Upper lobe of left lung (tissue), 6 donors: ENCODE measurements around the gene PIP5K1C. TPM values are rescaled to one million over a fixed set of nuclear protein-coding genes. Genes with fewer than 3 reads are reported as not detected.
"Not testable (repeated sequence)": the region's sequence is repeated elsewhere in the genome, so short reads cannot be mapped to it uniquely, and the experiment has no call there.

Source experiments
- ATAC-seq, 2 donors: fragments of 200-7000 bp; cut with Tn5 transposase; one replicate each; pipeline ENCODE4 v1.9.1; 2022; ENCODE audit warnings: mild to moderate bottlenecking in 2 of 2, moderate library complexity in 2 of 2; ENCODE audit not compliant: low FRiP score in 2 of 2
- DNase-seq, 2 donors: peaks; one replicate each; pipeline ENCODE4 v3.0.0-alpha.2; 2019 to 2020
- H3K27ac ChIP-seq, 4 donors: fragments of 200-600 bp; sonication (generic); one replicate each; pipeline ENCODE4 v1.5.1; 2016 to 2019
- H3K27me3 ChIP-seq, 4 donors: fragments of 200-600 bp; sonication (generic); one replicate each; pipeline ENCODE4 v1.5.1; 2017 to 2019
- H3K36me3 ChIP-seq, 4 donors: fragments of 200-600 bp; sonication (generic); one replicate each; pipeline ENCODE4 v1.5.1; 2016 to 2019
- H3K4me1 ChIP-seq, 4 donors: fragments of 200-600 bp; sonication (generic); one replicate each; pipeline ENCODE4 v1.5.1; 2018 to 2019
- H3K4me3 ChIP-seq, 4 donors: fragments of 200-600 bp; sonication (generic); one replicate each; pipeline ENCODE4 v1.5.1; 2017 to 2019; ENCODE audit warnings: mild to moderate bottlenecking in 2 of 4, moderate library complexity in 1 of 4
- H3K9me3 ChIP-seq, 4 donors: fragments of 200-600 bp; sonication (generic); one replicate each; pipeline ENCODE4 v1.5.1; 2018 to 2019
- EP300 ChIP-seq, 4 donors: sonication (generic); formaldehyde crosslinking; IDR thresholded peaks; one replicate each; pipeline ENCODE4 v1.5.1; 2017; ENCODE audit warnings: antibody characterized with exemption in 4 of 4, control low read depth in 2 of 4
- POLR2A ChIP-seq, 4 donors: fragments of 450-650 bp; IDR thresholded peaks; one replicate each; pipeline ENCODE4 v1.5.1; 2016 to 2017; ENCODE audit warnings: antibody characterized with exemption in 4 of 4, mild to moderate bottlenecking in 2 of 4
- POLR2AphosphoS5 ChIP-seq, 2 donors: sonication (generic); formaldehyde crosslinking; IDR thresholded peaks; one replicate each; pipeline ENCODE4 v1.5.1; 2017; ENCODE audit warnings: antibody characterized with exemption in 2 of 2
- WGBS, 2 donors: methylation state at CpG; one replicate each; pipeline ENCODE4 v1.1.5; 2017 to 2018; 5-methylcytosine and 5-hydroxymethylcytosine counted together
- total RNA-seq, 6 donors: library from RNA; depleted of rRNA in 4 of 6; stranded (reverse); fragments of >200 nt in 4 of 6; gene quantifications; one replicate each; pipeline versions ENCODE4 v1.1.0 to v1.2.1, GENCODE V29; 2016 to 2021
- TF ChIP-seq, protein P1 (sequence below), 6 experiments: fragments of 450-650 bp in 4 of 6; fragments of 200-600 bp in 2 of 6; sonication (generic) in 2 of 6; IDR thresholded peaks; one replicate each; pipeline ENCODE4 v1.5.1; 2016 to 2019; ENCODE audit warnings: antibody characterized with exemption in 6 of 6
- donor health status: DM: no; HTN: no; CAD: no; lungs with moderate emphysema.
- donor health status: DM: no; HTN: yes; CAD: no; lungs with severe emphysema.

Gene PIP5K1C
- total RNA-seq, 6 donors from 2014 or later = 24.6 to 64.1 (median 43.1) TPM

DNA sequence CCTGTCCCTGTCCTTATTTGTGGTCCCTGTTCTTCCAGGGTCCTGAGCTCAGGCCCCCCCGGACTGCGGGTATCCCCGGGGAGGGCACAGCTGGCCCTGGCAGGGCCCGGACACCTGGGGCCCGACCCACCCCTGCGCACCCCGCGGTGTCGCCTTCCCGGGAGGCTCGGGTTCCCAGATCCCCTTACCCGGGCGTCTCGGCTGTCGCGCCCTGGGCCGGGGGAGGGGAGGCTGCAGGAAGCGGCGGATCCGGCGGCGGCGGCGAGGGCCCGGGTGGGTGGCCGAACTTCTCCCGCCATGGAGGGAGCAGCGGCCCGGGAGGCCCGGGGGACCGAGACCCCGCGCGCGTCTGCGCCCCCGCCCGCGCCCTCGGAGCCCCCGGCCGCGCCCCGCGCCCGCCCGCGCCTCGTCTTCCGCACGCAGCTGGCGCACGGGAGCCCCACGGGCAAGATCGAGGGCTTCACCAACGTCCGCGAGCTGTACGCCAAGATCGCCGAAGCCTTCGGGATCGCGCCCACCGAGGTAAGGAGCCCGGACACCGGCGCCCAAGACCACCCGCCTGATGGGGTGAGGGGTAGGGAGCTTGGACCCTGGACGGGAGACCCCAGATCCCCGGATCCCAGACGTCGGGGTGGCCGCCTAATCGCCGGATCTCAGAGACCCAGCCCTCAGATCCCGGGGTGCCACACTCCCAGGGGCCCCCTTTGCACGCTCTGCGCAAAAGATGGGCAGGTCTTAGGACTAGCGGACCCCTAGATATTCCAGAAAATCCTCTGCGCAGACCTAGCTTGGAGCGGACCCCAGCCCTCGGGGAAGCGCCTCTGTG lies 114.8 kb downstream of the PIP5K1C start, which contains the start of gene GIPC3:
Gene GIPC3, plus strand, starts transcription at position 178 of the 826 bp plus-strand sequence. Its CDS starts 120 bp downstream, at position 298.
- Histone ChIP-seq H3K9me3 (no peaks in the 10 kb centered on the region), H3K4me1 (peaks cover 8 to 22% (median 10%) of the 10 kb centered on the region in 4 donors), H3K36me3 (peaks cover 0 to 8% (median 0%) of the 10 kb centered on the region in 4 donors), H3K4me3 (peak within 1 kb of the TSS; percentile 8 to 55 (median 40)), H3K27ac (peak within 1 kb of the TSS in 3 of 4 donors; percentile 5 to 70 (median 44)), H3K27me3 (peaks cover 0 to 17% (median 8%) of the 10 kb centered on the region in 4 donors)
- 2 to 11% methylated on average over 17 to 21 of the region's 84 CpGs for WGBS, 2 donors
- ATAC-seq (no peak), DNase-seq (peak in 1 of 2 donors; percentile 86)
- no peak for TF ChIP-seq POLR2AphosphoS5 (IDR thresholded peaks at IDR 0.05)
- no peak for TF ChIP-seq EP300 (IDR thresholded peaks at IDR 0.05)
- no peak for TF ChIP-seq POLR2A (IDR thresholded peaks at IDR 0.05)
- TF ChIP-seq, protein P1, sequence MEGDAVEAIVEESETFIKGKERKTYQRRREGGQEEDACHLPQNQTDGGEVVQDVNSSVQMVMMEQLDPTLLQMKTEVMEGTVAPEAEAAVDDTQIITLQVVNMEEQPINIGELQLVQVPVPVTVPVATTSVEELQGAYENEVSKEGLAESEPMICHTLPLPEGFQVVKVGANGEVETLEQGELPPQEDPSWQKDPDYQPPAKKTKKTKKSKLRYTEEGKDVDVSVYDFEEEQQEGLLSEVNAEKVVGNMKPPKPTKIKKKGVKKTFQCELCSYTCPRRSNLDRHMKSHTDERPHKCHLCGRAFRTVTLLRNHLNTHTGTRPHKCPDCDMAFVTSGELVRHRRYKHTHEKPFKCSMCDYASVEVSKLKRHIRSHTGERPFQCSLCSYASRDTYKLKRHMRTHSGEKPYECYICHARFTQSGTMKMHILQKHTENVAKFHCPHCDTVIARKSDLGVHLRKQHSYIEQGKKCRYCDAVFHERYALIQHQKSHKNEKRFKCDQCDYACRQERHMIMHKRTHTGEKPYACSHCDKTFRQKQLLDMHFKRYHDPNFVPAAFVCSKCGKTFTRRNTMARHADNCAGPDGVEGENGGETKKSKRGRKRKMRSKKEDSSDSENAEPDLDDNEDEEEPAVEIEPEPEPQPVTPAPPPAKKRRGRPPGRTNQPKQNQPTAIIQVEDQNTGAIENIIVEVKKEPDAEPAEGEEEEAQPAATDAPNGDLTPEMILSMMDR (IDR thresholded peaks at IDR 0.05) = no peak

DNA sequence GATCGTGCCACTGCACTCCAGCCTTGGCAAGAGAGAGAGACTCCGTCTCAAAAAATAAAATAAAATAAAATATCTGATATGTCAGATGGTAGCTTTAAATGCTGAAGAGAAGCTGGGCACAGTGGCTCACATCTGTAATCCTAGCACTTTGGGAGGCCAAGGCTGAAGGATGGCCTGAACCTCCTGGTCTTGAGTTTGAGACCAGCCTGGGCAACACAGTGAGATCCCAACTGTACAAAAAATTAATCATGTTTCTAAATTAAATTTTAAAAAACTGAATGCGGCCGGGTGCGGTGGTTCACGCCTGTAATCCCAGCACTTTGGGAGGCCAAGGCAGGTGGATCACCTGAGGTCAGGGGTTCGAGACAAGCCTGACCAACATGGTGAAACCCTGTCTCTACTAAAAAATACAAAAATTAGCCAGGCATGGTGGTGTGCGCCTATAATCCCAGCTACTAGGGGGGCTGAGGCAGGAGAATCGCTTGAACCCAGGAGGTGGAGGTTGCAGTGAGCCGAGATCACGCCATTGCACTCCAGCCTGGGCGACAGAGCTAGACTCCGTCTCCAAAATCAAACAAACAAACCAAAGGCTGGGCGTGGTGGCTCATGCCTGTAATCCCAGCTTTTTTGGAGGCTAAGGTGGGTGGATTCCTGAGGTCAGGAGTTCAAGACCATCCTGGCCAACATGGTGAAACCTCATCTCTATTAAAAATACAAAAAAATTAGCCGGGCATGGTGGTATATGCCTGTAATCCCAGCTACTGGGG lies 116.0 kb downstream of the PIP5K1C start:
- H3K9me3 ChIP-seq, H3K36me3 ChIP-seq, ATAC-seq, DNase-seq, H3K4me3 ChIP-seq, H3K27ac ChIP-seq: not testable (repeated sequence)
- H3K27me3 ChIP-seq = peaks cover 0 to 17% (median 8%) of the 10 kb centered on the region in 4 donors
- H3K4me1 ChIP-seq = peaks cover 8 to 22% (median 10%) of the 10 kb centered on the region in 4 donors
- WGBS, 2 donors = 85 to 91% methylated on average over 15 of the region's 15 CpGs

DNA sequence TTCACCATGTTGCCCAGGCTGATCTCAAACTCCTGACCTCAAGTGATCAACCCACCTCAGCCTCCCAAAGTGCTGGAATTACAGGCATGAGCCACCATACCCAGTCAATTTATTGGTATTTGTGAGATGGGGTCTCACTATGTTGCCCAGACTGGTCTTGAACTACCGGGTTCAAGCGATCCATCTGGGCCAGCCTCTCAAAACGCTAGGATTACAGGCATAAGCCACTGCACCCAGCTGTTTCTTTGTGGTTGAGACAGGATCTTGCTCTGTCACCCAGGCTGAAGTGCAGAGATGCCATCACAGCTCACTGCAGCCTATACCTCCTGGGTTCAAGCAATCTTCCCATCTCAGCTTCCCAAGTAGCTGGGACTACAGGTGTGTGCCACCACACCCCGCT lies 118.5 kb downstream of the PIP5K1C start:
- H3K9me3 ChIP-seq, H3K36me3 ChIP-seq, ATAC-seq, H3K4me3 ChIP-seq, H3K27ac ChIP-seq, DNase-seq: not testable (repeated sequence)
- WGBS, 2 donors = 75 to 85% methylated on average over 3 to 4 of the region's 4 CpGs
- Histone ChIP-seq H3K27me3 (peaks cover 0 to 17% (median 8%) of the 10 kb centered on the region in 4 donors), H3K4me1 (peaks cover 8 to 21% (median 10%) of the 10 kb centered on the region in 4 donors)

Other genes with a start within 250 kb of the PIP5K1C start
- 1 to 10 TPM in 1 of 6 donors, not detected in 5; 1.7 TPM for gene SMIM24, start 219.9 kb downstream of the PIP5K1C start, total RNA-seq
- not detected for gene SMIM44, start 217.0 kb downstream of the PIP5K1C start, total RNA-seq
- gene DOHH, start 199.8 kb downstream of the PIP5K1C start, total RNA-seq = 10 to 100 TPM; 13.3 to 26.8 (median 17.3) TPM
- gene FZR1, start 194.2 kb downstream of the PIP5K1C start, total RNA-seq = 100 to 1,000 TPM in 1 of 6 donors, 10 to 100 TPM in 5; 19.9 to 110 (median 37.5) TPM
- 1 to 10 TPM in 3 of 6 donors, not detected in 3; 1.6 to 7.3 (median 6.2) TPM for gene TEKTIP1, start 161.3 kb downstream of the PIP5K1C start, total RNA-seq
- gene MFSD12, start 142.9 kb downstream of the PIP5K1C start, total RNA-seq = 100 to 1,000 TPM in 2 of 6 donors, 10 to 100 TPM in 4; 44.2 to 178 (median 96.0) TPM
- 100 to 1,000 TPM in 2 of 6 donors, 10 to 100 TPM in 4; 79.5 to 183 (median 85.9) TPM for gene HMG20B, start 127.5 kb downstream of the PIP5K1C start, total RNA-seq
- 1 to 10 TPM in 5 of 6 donors, under 1 TPM in 1; 0.91 to 5.2 (median 1.4) TPM for gene GIPC3, start 115.0 kb downstream of the PIP5K1C start, total RNA-seq
- gene TBXA2R, start 93.6 kb downstream of the PIP5K1C start, total RNA-seq = 1 to 10 TPM in 5 of 6 donors, under 1 TPM in 1; 0.49 to 7.0 (median 2.6) TPM
- 10 to 100 TPM; 21.5 to 97.4 (median 25.5) TPM for gene CACTIN, start 73.7 kb downstream of the PIP5K1C start, total RNA-seq
- 10 to 100 TPM; 27.2 to 94.3 (median 55.5) TPM for gene TJP3, start 7.9 kb upstream of the PIP5K1C start, total RNA-seq
- gene APBA3, start 61.2 kb upstream of the PIP5K1C start, total RNA-seq = 10 to 100 TPM; 13.4 to 92.2 (median 21.6) TPM
- gene MRPL54, start 62.2 kb upstream of the PIP5K1C start, total RNA-seq = 10 to 100 TPM; 16.8 to 83.9 (median 65.5) TPM
- gene RAX2, start 71.8 kb upstream of the PIP5K1C start, total RNA-seq = not detected
- 10 to 100 TPM in 5 of 6 donors, 1 to 10 TPM in 1; 9.6 to 20.1 (median 13.1) TPM for gene MATK, start 85.9 kb upstream of the PIP5K1C start, total RNA-seq
- gene ZFR2, start 168.6 kb upstream of the PIP5K1C start, total RNA-seq = 1 to 10 TPM in 1 of 6 donors, under 1 TPM in 2, not detected in 3; 0.11 to 4.2 (median 0.30) TPM
- gene ATCAY, start 180.2 kb upstream of the PIP5K1C start, total RNA-seq = not detected
- gene NMRK2, start 232.6 kb upstream of the PIP5K1C start, total RNA-seq = not detected